Measurements from ENCODE around the gene ADARB1. TPM values are rescaled to one million over a fixed set of nuclear protein-coding genes. Genes with fewer than 3 reads are reported as not detected.
"Not testable (repeated sequence)": the region's sequence is repeated elsewhere in the genome, so short reads cannot be mapped to it uniquely, and the experiment has no call there.

ADARB1 gene
- total RNA-seq, 1 donor from 2014 or later, result 14.5 TPM

DNA sequence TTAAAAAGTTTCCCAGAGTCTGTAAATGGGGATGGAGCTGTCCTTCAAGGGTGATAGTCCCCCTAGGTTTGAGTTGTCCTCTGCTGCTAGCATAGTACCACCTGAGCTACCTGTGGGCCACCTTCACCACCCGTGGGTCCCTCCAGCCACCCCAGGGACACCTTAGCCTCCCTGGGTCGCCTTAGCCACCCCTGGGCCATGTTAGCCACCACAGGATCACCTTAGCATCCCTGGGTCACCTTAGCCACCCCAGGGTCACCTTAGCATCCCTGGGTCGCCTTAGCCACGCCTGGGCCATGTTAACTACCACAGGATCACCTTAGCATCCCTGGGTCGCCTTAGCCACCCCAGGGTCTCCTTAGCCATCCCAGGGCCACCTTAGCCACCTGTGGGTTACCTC is 67.1 kb downstream of the ADARB1 start:
- H3K4me1 Mint-ChIP-seq (ENCODE audit: unreplicated experiment), result no peaks in the 10 kb centered on the region
- no peaks in the 10 kb centered on the region for H3K9me3 Mint-ChIP-seq (ENCODE audit: unreplicated experiment)
- no peak overlapping the region for H3K4me3 Mint-ChIP-seq (ENCODE audit: unreplicated experiment)
- peaks cover 9% of the 10 kb centered on the region for H3K36me3 Mint-ChIP-seq (ENCODE audit: low read depth, unreplicated experiment)
- no peak for DNase-seq (ENCODE audit: low spot score)
- H3K27me3 Mint-ChIP-seq (ENCODE audit: unreplicated experiment), result peaks cover 4% of the 10 kb centered on the region
- TF ChIP-seq, protein P1, sequence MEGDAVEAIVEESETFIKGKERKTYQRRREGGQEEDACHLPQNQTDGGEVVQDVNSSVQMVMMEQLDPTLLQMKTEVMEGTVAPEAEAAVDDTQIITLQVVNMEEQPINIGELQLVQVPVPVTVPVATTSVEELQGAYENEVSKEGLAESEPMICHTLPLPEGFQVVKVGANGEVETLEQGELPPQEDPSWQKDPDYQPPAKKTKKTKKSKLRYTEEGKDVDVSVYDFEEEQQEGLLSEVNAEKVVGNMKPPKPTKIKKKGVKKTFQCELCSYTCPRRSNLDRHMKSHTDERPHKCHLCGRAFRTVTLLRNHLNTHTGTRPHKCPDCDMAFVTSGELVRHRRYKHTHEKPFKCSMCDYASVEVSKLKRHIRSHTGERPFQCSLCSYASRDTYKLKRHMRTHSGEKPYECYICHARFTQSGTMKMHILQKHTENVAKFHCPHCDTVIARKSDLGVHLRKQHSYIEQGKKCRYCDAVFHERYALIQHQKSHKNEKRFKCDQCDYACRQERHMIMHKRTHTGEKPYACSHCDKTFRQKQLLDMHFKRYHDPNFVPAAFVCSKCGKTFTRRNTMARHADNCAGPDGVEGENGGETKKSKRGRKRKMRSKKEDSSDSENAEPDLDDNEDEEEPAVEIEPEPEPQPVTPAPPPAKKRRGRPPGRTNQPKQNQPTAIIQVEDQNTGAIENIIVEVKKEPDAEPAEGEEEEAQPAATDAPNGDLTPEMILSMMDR (IDR thresholded peaks at IDR 0.05; ENCODE audit: unreplicated experiment), result no peak
- H3K27ac Mint-ChIP-seq (ENCODE audit: unreplicated experiment), result no peak overlapping the region

DNA sequence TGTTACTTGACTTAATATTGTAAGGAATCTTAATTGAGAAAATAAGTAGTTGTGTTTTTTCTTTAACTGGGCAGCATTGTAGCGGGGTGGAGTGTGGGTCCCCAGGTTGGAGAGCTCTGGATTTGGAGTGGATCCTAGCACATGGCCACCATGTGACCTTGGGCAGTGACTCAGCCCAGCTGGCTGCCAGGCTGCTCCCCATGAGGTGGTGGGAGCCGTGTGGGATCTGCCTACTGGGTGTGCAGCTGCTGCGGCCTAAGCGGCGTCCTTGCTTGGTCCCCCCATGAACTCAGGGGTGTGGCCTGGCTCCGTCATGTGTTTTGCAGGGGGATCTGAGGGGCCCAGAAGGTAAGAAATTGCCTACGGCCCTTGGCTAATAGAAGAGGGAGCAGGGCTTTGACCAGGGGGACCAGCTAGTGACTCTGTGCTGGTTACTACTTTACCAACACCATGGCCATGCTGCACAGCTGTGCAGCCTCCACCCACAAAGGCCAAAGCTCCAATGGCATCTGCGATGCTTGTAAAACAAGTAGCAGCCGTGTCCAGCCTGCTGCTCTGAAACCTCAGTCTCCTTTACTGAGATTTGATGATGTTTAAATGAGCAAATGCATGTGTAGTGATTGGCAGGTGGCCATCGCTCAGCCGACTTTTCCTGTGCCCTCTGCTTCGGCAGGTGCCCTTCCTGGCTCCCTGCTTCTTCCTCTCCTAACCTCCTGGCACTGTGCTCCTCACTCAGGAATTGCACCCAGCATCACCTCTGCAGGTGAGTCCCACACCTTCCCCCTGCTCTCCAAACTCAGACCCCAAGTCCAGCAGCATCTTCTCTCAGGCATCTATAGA is 68.3 kb downstream of the ADARB1 start:
- no peak for DNase-seq (ENCODE audit: low spot score)
- no peaks in the 10 kb centered on the region for H3K9me3 Mint-ChIP-seq (ENCODE audit: unreplicated experiment)
- peaks cover 9% of the 10 kb centered on the region for H3K36me3 Mint-ChIP-seq (ENCODE audit: low read depth, unreplicated experiment)
- no peak overlapping the region for H3K4me3 Mint-ChIP-seq (ENCODE audit: unreplicated experiment)
- TF ChIP-seq, protein P1 (IDR thresholded peaks at IDR 0.05; ENCODE audit: unreplicated experiment), result no peak
- peaks cover 1% of the 10 kb centered on the region for H3K27me3 Mint-ChIP-seq (ENCODE audit: unreplicated experiment)
- H3K27ac Mint-ChIP-seq (ENCODE audit: unreplicated experiment), result no peak overlapping the region
- H3K4me1 Mint-ChIP-seq (ENCODE audit: unreplicated experiment), result no peaks in the 10 kb centered on the region

DNA sequence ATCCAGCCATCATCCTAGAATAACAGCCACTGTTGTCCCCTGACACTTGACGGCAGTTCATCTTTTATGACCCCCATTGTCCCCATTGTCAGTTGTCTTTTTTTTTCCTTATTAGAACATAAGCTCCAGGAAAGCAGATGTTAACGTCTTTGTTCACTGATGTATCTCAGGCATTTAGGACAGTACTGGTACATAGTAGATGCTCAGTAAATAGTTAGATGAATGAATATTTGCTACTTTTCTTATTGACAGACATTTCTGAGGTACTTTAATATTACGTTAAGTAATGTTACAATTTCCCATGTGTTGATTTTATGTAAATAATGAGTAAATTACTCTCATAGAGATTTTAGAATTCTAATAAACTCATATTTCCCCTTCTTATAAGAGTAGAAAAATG is 69.5 kb downstream of the ADARB1 start:
- Mint-ChIP-seq H3K27ac (ENCODE audit: unreplicated experiment) (no peak overlapping the region), H3K9me3 (ENCODE audit: unreplicated experiment) (no peaks in the 10 kb centered on the region), H3K4me3 (ENCODE audit: unreplicated experiment) (no peak overlapping the region), H3K4me1 (ENCODE audit: unreplicated experiment) (no peaks in the 10 kb centered on the region), H3K36me3 (ENCODE audit: low read depth, unreplicated experiment) (peaks cover 9% of the 10 kb centered on the region), H3K27me3 (ENCODE audit: unreplicated experiment) (peaks cover 1% of the 10 kb centered on the region)
- no peak for DNase-seq (ENCODE audit: low spot score)
- TF ChIP-seq, protein P1 (IDR thresholded peaks at IDR 0.05; ENCODE audit: unreplicated experiment), result no peak

DNA sequence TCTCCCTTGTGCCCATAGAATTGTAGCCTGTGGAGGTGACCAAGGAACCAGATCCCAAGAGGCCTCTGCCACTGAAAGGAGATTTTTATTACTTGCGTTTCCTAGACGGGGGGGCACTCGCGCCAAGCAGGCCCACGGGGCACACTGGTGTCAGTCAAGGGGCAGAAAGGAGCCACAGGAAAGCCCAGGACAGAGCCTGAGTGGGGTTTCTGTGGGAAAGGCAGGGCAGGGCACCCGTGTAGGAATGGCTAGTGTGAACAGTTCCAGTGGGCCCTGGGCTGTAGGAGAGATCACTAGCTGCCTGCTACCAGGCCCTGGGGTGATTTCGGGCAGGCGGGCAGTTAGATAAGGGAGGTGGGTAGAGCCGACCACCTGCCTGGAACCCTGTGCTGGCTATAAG is 70.8 kb downstream of the ADARB1 start:
- no peak for DNase-seq (ENCODE audit: low spot score)
- Mint-ChIP-seq H3K36me3 (ENCODE audit: low read depth, unreplicated experiment) (peaks cover 9% of the 10 kb centered on the region), H3K4me1 (ENCODE audit: unreplicated experiment) (no peaks in the 10 kb centered on the region), H3K4me3 (ENCODE audit: unreplicated experiment) (no peak overlapping the region), H3K27me3 (ENCODE audit: unreplicated experiment) (peaks cover 1% of the 10 kb centered on the region), H3K27ac (ENCODE audit: unreplicated experiment) (no peak overlapping the region), H3K9me3 (ENCODE audit: unreplicated experiment) (no peaks in the 10 kb centered on the region)
- TF ChIP-seq, protein P1 (IDR thresholded peaks at IDR 0.05; ENCODE audit: unreplicated experiment), result no peak

DNA sequence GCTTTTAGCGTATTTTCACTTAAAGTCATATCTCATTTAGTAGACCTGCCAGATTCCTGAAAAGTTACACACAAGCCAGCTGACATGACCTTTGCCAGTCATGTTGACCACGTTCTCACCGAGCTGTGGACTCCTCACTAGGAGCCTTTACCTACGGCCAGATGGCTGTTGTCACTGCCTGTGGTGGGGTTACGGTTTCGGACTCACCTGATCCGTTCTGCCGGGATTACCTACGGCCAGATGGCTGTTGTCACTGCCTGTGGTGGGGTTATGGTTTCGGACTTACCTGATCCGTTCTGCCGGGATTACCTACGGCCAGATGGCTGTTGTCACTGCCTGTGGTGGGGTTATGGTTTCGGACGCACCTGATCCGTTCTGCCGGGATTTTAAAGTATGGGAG is 71.5 kb downstream of the ADARB1 start:
- not testable (repeated sequence) for H3K9me3 Mint-ChIP-seq (ENCODE audit: unreplicated experiment); H3K4me3 Mint-ChIP-seq (ENCODE audit: unreplicated experiment); DNase-seq (ENCODE audit: low spot score); H3K4me1 Mint-ChIP-seq (ENCODE audit: unreplicated experiment); H3K27ac Mint-ChIP-seq (ENCODE audit: unreplicated experiment); H3K36me3 Mint-ChIP-seq (ENCODE audit: low read depth, unreplicated experiment); H3K27me3 Mint-ChIP-seq (ENCODE audit: unreplicated experiment)

Measured in endothelial cell (in vitro differentiated cells).